Stimulated activated CD4-positive, alpha-beta T cell treated with anti-CD3 and anti-CD28 coated beads, Interleukin-4, amount 100 ng/mL, for 1 hour (primary cell): ENCODE measurements around the gene WWTR1.

Experiments
- DNase-seq: peaks from one replicate; pipeline ENCODE4 v3.0.0-alpha.2; 2020

The WWTR1 gene

GRCh38 chr3:149654188-149654601 is 3.6 kb downstream of the WWTR1 start:
- no peak for DNase-seq

DNA sequence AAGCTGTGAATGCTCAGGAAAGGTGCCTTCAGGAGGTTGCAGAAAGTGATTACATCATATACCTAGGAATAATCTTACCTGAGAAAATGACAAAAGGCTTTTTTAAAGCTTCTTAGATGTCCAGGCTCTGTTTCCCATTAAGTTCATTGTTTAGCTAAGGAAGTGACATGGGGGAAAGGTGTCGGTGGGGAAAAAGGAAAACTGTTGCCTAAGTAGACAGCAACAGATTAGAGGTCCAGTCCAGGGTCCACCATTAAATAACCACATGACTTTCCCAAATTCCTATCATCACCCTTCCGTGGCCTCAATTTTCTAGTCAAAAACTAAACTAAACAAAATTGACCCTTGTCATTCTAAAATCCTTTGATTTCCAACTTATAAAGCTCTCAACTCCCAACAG is 4.3 kb downstream of the WWTR1 start:
- no peak for DNase-seq

DNA sequence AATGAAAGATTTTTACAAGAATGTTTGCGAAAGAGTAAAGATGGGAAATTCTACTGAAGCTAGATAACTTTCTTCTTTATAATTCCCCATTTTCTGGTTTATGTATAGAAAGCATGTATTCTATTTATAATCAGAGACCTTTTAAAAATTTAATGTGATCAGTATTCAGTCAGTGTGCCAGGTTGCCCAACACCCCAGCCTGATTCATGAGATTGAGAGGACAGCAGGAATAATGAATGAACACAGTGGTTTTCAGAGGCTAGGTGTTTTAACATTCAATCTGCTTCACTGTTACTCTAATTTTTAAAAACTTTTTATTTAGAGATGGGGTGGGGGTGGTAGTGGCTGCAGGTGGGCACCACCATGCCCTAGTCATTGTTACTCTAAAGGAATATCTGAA is 4.7 kb downstream of the WWTR1 start:
- DNase-seq, result no peak

- no peak for DNase-seq
Observed at GRCh38 chr3:149650828-149651227, 7.0 kb downstream of the WWTR1 start.

GRCh38 chr3:149648525-149648924 is 9.3 kb downstream of the WWTR1 start:
- no peak for DNase-seq

- no peak for DNase-seq
Observed at GRCh38 chr3:149647812-149648211, 10.0 kb downstream of the WWTR1 start.

- no peak for DNase-seq
Observed at GRCh38 chr3:149647285-149647684, 10.5 kb downstream of the WWTR1 start.

DNA sequence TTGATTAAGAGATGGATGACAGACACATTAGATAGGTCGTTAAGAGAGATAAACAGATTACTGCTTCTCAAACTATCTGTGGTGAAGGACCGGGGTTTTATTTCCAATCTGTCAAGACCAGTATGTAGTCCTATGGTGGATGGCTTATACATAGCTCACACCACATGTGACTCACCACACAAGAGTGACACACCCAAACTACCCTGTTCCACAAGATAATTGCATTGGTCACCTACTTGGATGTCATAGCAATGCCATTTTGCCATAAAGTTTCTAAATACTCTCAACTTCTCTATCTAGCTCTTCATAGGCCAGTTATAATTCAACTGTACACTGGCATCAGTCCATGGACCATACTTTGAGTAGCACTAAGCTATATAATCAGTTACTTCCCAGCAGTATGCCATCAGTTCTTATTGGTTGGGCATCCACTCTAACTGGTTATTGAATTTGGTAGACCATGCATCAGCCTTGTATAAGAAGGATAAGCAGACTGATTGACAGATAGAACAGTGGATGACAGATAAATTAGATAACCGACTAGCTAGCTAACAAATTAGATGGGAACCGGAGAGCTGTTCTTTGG is 11.6 kb downstream of the WWTR1 start:
- no peak for DNase-seq

DNA sequence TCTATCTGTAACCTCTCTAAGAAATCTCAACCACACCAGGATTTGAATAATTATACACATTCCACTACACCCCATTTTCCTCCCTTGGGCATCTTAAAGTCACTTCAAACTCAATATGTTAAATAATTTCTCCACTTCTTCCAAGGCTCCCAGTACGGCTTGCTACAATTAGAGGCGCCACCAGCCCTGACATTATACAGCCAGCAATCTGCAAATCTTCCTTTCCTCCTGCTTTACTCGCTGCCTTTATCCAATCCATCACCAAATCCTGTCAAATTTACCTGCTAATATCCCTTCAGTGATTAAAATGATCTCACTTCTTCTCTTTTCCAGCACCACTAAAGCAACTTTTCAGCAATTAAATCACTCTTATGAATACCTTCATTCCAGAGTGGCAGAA is 13.9 kb downstream of the WWTR1 start:
- DNase-seq, result no peak

GRCh38 chr3:149643482-149643798 is 14.4 kb downstream of the WWTR1 start:
- no peak for DNase-seq

- no peak for DNase-seq
Observed at GRCh38 chr3:149640976-149641728, 16.7 kb downstream of the WWTR1 start.

GRCh38 chr3:149639093-149639486 is 18.7 kb downstream of the WWTR1 start:
- no peak for DNase-seq

- no peak for DNase-seq
Observed at GRCh38 chr3:149638228-149639092, 19.4 kb downstream of the WWTR1 start.

- DNase-seq, result no peak
Observed at GRCh38 chr3:149635396-149635795, 22.4 kb downstream of the WWTR1 start.

- no peak for DNase-seq
Observed at GRCh38 chr3:149634573-149634972, 23.3 kb downstream of the WWTR1 start.

DNA sequence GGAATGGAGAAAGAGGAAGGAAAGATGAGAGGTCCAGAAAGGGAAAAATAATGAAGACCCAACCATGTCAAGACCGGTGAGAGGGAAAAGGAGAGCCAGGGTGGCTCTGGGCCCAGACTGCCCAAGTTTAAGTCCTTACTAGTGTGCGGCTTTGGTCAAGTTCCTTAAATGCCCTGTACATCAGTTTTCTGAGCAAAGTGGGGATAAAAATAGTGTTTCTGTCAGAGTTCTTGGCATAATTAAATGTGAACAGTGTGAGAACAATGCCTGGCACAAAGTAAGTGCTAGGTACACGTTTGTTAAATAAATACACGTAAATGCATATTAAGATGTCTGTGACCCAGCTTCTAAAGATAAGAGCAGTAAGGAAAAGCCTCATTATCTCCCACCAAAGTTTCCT is 23.8 kb downstream of the WWTR1 start:
- DNase-seq, result no peak

DNA sequence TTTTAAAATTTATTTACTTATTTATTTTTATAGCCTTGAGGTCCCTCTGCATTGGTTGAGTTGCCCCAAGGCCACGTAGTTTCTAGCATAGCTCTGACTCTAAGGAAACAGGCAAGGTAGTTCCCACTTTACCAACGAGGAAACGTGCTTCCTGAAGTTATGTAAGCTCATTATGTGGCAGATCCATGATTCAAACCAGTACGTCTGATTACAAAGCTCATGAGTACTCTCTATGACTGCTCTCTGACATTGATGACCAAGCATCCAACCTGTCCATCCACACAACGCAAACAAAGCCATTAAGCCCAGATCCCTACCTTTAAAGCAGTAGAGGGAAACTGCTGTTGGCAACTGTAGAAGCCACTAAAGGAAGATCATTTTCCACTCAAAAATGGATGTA is 25.6 kb downstream of the WWTR1 start:
- no peak for DNase-seq

GRCh38 chr3:149630806-149631205 is 27.0 kb downstream of the WWTR1 start:
- DNase-seq, result no peak

GRCh38 chr3:149628957-149629670 is 28.7 kb downstream of the WWTR1 start:
- no peak for DNase-seq

- no peak for DNase-seq
Observed at GRCh38 chr3:149626671-149627070, 31.2 kb downstream of the WWTR1 start.

- no peak for DNase-seq
Observed at GRCh38 chr3:149625795-149626194, 32.0 kb downstream of the WWTR1 start.

DNA sequence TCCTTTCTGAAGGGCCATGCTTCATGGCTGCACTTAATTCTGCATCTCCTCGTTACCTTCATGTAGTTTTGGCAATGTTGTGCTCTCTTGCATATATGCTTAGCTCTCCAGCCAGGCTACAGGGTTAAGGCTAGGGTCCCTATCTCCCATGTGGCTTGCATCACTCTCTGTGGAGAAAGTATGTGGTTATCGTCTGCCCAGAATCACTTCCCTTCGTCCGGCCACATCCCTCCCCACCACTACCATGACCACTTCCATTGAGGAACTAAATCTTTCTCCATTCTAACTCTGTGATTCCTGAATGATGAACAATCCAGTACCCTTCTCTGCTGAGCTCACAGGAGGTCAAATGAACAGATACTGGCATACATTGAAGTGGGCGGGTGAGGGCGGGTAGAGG is 34.0 kb downstream of the WWTR1 start:
- no peak for DNase-seq

DNA sequence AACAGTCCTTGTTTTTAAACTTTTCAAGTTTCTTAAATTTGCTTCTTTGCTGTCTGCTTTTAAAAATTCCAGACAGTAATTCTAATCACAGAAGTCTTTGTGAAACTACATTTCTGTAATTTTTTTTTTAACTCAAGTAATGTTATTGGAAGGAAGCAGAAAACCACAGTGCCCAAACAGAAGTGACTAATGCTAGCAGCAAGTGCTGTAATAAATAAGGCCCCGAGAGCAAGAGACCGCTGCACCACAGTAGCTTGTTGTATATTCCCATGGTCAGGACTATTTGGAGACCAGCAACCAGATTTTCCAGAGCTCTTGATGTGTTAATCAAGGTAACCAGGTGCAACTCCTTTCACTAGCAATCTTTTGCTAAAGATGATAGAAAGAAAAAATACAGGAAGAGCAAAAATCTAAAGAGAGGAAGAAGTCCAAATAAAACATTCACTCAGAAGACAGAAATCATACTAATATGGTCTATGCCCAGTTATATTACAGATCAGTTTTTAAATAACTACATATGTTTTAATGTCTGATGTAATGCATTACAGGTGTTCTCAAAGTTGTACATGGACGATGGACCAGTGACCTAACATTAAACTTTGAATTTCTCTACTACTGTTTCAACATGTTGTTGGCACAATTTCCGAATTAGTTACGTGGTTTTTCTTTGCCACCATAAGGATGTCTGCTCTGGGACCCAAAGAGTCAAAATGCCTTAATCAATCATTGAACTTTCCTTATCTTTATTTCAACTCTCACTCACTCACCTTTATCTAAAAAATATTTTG is 36.4 kb downstream of the WWTR1 start:
- no peak for DNase-seq
